ENCODE measurements around the gene HOXB8.

HOXB8 gene

GRCh38 chr17:48624118-48624517 is 9.0 kb upstream of the HOXB8 start:
- no peak for DNase-seq (ENCODE audit: low spot score)

GRCh38 chr17:48623583-48623982 is 8.5 kb upstream of the HOXB8 start:
- DNase-seq (ENCODE audit: low spot score), result no peak
- in situ Hi-C loops (cut with MboI; ENCODE audit: low pct_unique_long_range_greater_than_20kb, low sequenced_read_pairs, unreplicated experiment), result no loop called here
- TF ChIP-seq, protein P1, sequence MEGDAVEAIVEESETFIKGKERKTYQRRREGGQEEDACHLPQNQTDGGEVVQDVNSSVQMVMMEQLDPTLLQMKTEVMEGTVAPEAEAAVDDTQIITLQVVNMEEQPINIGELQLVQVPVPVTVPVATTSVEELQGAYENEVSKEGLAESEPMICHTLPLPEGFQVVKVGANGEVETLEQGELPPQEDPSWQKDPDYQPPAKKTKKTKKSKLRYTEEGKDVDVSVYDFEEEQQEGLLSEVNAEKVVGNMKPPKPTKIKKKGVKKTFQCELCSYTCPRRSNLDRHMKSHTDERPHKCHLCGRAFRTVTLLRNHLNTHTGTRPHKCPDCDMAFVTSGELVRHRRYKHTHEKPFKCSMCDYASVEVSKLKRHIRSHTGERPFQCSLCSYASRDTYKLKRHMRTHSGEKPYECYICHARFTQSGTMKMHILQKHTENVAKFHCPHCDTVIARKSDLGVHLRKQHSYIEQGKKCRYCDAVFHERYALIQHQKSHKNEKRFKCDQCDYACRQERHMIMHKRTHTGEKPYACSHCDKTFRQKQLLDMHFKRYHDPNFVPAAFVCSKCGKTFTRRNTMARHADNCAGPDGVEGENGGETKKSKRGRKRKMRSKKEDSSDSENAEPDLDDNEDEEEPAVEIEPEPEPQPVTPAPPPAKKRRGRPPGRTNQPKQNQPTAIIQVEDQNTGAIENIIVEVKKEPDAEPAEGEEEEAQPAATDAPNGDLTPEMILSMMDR (IDR thresholded peaks at IDR 0.05; ENCODE audit: extremely low read depth, insufficient read depth, missing control alignments), result no peak

More at GRCh38 chr17:48624118-48624517, 9.0 kb upstream of the HOXB8 start:
- TF ChIP-seq, protein P1 (IDR thresholded peaks at IDR 0.05; ENCODE audit: extremely low read depth, insufficient read depth, missing control alignments), result no peak
- in situ Hi-C loops (cut with MboI; ENCODE audit: low pct_unique_long_range_greater_than_20kb, low sequenced_read_pairs, unreplicated experiment), result no loop called here

DNA sequence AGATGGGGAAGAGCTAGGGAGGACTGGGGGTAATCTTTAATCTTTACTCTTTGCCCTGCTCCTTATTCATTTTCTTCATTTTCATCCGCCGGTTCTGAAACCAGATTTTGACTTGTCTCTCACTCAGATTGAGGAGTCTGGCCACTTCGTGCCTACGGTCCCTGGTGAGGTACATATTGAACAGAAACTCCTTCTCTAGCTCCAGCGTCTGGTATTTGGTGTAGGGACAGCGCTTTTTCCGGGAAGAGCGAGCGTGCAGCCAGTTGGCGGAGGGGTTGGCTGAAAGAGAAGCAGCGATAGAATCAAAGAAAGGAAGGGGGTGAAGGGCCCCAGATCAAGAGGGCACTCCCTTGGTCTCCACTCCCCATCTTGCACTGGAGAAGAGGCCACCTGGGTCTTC is 7.8 kb upstream of the HOXB8 start:
- no peak for DNase-seq (ENCODE audit: low spot score)
- in situ Hi-C loops (cut with MboI; ENCODE audit: low pct_unique_long_range_greater_than_20kb, low sequenced_read_pairs, unreplicated experiment), result no loop called here
- TF ChIP-seq, protein P1 (IDR thresholded peaks at IDR 0.05; ENCODE audit: extremely low read depth, insufficient read depth, missing control alignments), result no peak

DNA sequence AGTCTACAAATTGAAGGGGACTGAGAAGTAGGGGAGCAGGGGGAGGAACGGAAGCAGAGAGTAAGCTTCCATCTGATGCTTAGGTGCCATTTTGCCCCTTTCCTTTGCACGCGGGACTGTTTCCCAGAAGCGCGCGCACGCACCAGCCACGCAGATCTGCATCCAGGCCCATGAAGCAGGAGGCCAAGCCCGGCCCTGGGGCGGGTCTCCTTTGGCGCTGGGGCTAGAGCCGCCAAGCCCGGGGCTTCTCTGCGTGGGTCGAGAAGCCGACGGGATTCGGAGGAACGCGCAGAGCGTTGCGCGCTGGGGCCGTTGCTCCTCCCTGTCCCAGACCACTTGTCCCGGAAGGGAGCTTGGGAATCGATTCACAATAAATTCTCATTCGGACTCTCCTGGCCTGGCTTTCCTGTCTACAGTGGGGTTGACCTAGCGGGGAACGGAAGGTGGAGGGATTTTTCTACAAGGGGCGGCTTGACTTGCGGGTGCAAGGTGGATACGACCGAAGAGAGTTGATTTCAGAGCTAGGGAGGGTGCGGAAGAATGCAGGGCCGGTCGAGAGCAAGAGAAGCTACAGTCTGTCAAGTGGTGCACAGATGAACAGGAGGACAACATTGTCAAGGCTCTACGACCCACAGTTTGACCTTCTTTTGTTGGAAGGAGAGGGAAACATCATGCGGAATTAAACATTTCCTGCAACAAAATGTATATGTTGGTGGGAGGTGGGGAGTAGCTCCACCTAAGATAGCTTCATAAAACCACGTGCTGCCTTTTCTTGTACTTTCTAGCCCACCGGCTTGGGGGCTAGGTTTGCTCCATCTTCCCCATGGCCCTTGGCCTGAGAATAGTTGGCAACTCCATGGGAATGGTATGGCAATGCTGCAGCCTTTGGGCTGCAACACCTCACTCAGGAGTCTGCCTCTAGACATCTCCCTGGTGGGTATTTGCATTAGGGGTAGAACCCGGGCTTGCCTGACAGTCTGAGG is 6.6 kb upstream of the HOXB8 start:
- TF ChIP-seq, protein P1 (IDR thresholded peaks at IDR 0.05; ENCODE audit: extremely low read depth, insufficient read depth, missing control alignments), result no peak
- no peak for DNase-seq (ENCODE audit: low spot score)
- in situ Hi-C loops (cut with MboI; ENCODE audit: low pct_unique_long_range_greater_than_20kb, low sequenced_read_pairs, unreplicated experiment), result no loop called here

DNA sequence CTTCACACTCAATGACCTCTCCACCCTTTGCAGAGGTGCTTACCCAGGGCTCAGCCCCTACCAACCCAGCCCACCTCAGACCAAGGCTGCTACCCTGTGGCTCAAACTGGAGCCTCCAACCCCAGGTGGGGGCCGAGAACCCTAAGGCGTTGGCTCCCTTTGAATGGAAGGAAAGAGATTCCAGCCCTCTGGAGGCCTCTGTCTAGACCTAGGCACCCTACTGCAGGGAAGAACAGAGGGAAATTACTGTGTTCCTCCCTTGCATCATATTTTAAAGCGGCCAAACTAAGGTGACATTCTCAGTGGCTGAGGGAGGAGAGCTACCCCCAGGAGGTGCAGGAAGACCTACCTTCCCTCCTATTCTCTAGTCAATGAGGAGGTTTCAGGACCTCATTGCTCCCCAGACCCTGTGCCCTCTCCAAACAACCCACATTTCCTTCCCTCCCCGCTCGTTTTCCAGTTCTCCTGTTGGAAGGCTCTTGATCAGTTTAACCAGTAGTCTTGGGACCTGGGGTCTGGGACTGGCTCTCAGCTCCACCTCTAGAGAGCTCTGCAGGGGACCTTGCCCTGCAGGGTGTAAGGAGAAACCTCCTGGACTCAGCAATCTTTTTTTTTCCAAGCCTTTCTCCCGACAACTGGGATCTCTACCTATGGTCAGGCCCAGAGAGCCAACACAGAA is 5.5 kb upstream of the HOXB8 start:
- TF ChIP-seq, protein P1 (IDR thresholded peaks at IDR 0.05; ENCODE audit: extremely low read depth, insufficient read depth, missing control alignments), result no peak
- in situ Hi-C loops (cut with MboI; ENCODE audit: low pct_unique_long_range_greater_than_20kb, low sequenced_read_pairs, unreplicated experiment), result no loop called here
- no peak for DNase-seq (ENCODE audit: low spot score)

GRCh38 chr17:48619826-48620449 is 4.8 kb upstream of the HOXB8 start:
- in situ Hi-C loops (cut with MboI; ENCODE audit: low pct_unique_long_range_greater_than_20kb, low sequenced_read_pairs, unreplicated experiment), result loop anchor here (10.0 kb wide), 1 partner anchor 105 kb away; the partner anchor contains the start of genes HOXB13, PRAC1 and PRAC2
- DNase-seq (ENCODE audit: low spot score), result no peak
- TF ChIP-seq, protein P1 (IDR thresholded peaks at IDR 0.05; ENCODE audit: extremely low read depth, insufficient read depth, missing control alignments), result no peak
